HUES6 (cell line): ENCODE results near the gene METTL25B.

Source experiments
- H3K27ac ChIP-seq: 2 replicates; pipeline ENCODE4 v1.7.0; 2013; ENCODE audit warnings: low read depth, mild to moderate bottlenecking, low read length, inconsistent platforms
- H3K27me3 ChIP-seq: 2 replicates; pipeline ENCODE4 v1.6.1; 2013; ENCODE audit warnings: low read length; ENCODE audit not compliant: control insufficient read depth, insufficient read depth
- H3K36me3 ChIP-seq: 2 replicates; pipeline ENCODE4 v1.6.1; 2013; ENCODE audit warnings: low read length; ENCODE audit not compliant: control insufficient read depth, insufficient read depth
- H3K4me1 ChIP-seq: 2 replicates; pipeline ENCODE4 v1.6.1; 2013; ENCODE audit warnings: low read length; ENCODE audit not compliant: control insufficient read depth, insufficient read depth
- H3K4me3 ChIP-seq: 2 replicates; pipeline ENCODE4 v1.5.1; 2013; ENCODE audit warnings: low read depth, low read length
- H3K9ac ChIP-seq: one replicate; pipeline ENCODE4 v1.6.1; 2013; ENCODE audit warnings: mild to moderate bottlenecking, low read length
- H3K9me3 ChIP-seq: 2 replicates; pipeline ENCODE4 v1.6.1; 2013; ENCODE audit warnings: low read depth, low read length; ENCODE audit not compliant: control insufficient read depth, insufficient read depth

METTL25B gene

DNA sequence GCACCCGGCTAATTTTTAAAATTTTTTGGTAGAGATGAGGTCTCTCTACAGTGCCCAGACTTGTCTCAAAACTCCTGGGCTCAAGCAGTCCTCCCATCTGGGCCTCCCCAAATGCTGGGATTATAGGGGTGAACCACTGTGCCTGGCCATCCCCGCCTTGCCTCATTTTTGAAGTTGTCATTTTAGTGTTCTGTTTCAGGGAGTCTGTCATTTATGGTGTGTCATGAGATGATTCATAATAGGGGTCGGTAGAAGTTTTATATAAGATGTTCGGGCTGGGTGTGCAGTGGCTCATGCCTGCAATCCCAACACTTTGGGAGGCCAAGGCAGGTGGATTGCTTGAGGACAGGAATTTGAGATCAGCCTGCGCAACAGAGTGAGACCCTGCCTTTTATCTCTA is 47.5 kb downstream of the METTL25B start:
- Histone ChIP-seq H3K36me3 (peaks cover 20% of the 10 kb centered on the region), H3K27ac (no peak overlapping the region), H3K27me3 (no peaks in the 10 kb centered on the region), H3K4me3 (no peak overlapping the region), H3K4me1 (no peaks in the 10 kb centered on the region), H3K9me3 (no peaks in the 10 kb centered on the region), H3K9ac (no peak overlapping the region)

- H3K27ac ChIP-seq: no peak overlapping the region
- H3K36me3 ChIP-seq: peaks cover 18% of the 10 kb centered on the region
- no peak overlapping the region for H3K9ac ChIP-seq
- H3K4me3 ChIP-seq: no peak overlapping the region
- no peaks in the 10 kb centered on the region for H3K9me3 ChIP-seq
- no peaks in the 10 kb centered on the region for H3K27me3 ChIP-seq
- no peaks in the 10 kb centered on the region for H3K4me1 ChIP-seq
Measured at GRCh38 chr1:156776942-156777341, 48.7 kb downstream of the METTL25B start.

DNA sequence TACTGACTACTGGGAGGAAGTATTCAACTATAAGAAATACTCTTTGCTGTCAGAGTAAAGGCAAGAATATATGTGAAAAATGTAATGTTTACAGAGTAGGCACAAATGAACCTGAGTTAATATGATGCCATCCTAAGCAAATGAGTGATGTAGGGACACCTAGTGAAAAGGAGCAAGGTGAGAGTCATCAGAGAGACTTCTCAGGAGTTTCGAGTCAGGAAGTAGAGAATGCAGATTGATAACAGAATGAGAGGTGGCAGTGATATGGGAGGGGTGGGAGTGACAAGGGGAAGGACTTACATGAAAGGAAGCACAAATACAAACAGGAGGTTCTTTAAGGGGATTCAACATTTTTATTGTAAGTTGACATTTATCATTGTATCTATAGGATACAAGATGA is 49.3 kb downstream of the METTL25B start:
- Histone ChIP-seq H3K9me3 (no peaks in the 10 kb centered on the region), H3K4me3 (no peak overlapping the region), H3K27me3 (no peaks in the 10 kb centered on the region), H3K27ac (no peak overlapping the region), H3K36me3 (peaks cover 24% of the 10 kb centered on the region), H3K4me1 (no peaks in the 10 kb centered on the region), H3K9ac (no peak overlapping the region)

DNA sequence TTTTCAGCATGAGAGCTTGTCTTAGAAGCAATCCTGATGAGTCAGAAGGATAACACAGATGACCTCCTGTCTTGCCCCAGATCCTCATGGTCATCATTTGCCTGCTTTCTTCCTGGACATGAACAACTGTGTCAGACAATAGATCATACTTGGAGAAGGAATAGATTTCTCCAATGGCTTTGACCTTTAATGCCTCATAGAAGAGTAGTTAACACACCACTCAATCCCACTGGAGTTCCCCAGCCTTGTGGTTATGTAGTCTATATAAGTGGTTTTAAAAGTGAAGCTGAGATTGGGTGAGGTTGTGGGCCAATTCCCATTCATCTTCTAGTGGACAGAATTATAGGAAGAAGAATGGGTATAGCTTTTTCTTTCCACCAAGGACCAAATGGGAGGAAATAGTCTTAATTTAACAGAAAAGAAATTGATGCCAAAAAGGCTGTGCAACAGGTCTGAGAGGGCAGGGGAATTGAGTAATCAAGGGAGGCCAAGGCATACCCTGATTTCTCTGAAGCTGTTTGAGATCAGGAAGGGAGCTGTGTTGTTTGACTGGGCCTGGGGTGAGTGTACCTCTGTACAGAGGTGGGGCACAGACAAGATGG is 53.4 kb downstream of the METTL25B start:
- H3K36me3 ChIP-seq: peaks cover 44% of the 10 kb centered on the region
- H3K4me1 ChIP-seq: no peaks in the 10 kb centered on the region
- H3K9me3 ChIP-seq: no peaks in the 10 kb centered on the region
- no peak overlapping the region for H3K4me3 ChIP-seq
- H3K9ac ChIP-seq: no peak overlapping the region
- no peak overlapping the region for H3K27ac ChIP-seq
- H3K27me3 ChIP-seq: no peaks in the 10 kb centered on the region

DNA sequence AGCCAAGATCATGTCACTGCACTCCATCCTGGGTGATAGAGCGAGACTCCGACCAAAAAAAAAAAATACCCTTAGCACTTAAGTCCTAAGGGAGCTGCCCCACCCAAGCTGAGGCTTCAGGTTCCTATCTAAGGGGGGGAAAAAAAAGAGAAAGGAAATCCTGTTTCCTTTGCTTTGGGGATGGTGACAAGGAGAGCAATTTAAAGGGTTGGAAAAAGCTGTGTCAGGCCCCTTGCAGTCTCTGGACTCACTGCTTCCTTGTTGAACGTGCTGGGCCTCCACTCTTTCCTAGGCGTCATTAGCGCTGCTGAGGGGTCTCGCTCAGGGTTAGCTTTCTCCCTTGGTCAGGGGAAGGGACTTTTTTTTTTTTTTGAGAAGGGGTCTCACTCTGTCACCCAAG is 57.2 kb downstream of the METTL25B start:
- no peaks in the 10 kb centered on the region for H3K27me3 ChIP-seq
- H3K9ac ChIP-seq: no peak overlapping the region
- no peaks in the 10 kb centered on the region for H3K4me1 ChIP-seq
- H3K9me3 ChIP-seq: no peaks in the 10 kb centered on the region
- peaks cover 66% of the 10 kb centered on the region for H3K36me3 ChIP-seq
- H3K27ac ChIP-seq: no peak overlapping the region
- H3K4me3 ChIP-seq: no peak overlapping the region
